ENCODE results near the gene EAF2. TPM values are rescaled to one million over a fixed set of nuclear protein-coding genes. Genes with fewer than 3 reads are reported as not detected.

EAF2 gene
- total RNA-seq, result 1 to 10 TPM in 3 of 4 donors, not detected in 1; 1.3 to 4.5 (median 1.4) TPM

DNA sequence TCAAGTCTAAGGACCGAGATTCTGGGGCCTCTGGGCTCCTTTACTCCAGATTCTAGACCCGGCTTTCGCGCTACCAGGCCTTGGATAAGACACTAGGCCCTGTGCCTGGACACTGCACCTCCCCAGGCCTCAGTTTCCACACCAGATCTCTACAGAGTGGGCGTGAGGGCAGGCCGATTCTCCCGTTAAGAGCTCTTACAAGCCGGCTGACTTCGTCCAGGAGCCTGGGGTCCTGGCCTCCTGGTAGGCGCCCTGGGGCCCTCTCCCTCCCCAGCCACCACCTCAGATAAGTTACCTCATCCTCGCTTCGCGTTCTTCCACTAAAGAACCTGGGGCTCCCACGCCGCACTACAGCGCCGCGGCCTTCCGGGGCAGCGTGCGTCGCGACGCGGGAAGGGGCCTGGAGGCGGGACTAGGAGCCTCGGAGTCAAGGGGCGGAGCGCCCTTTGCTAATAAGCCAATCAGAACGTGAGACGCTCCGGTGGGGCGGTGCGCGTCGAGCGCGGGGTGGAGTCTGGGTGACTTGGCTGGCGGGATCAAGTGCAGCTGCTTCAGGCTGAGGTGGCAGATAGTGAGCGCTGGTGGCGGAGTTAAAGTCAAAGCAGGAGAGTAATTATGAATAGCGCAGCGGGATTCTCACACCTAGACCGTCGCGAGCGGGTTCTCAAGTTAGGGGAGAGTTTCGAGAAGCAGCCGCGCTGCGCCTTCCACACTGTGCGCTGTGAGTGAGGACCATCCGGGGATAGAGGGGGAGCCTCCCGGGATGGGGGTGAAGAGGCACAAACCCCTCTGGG, at the start of gene EAF2, which contains the start of gene IQCB1:
TSS of gene EAF2 (plus strand) at position 539 of the 794 bp plus-strand sequence. CDS start at position 616, 77 bp downstream.
TSS of gene IQCB1 (minus strand) at position 390 of the 794 bp plus-strand sequence. CDS start 6,100 bp downstream, outside the sequence.
- TF ChIP-seq, protein P1, sequence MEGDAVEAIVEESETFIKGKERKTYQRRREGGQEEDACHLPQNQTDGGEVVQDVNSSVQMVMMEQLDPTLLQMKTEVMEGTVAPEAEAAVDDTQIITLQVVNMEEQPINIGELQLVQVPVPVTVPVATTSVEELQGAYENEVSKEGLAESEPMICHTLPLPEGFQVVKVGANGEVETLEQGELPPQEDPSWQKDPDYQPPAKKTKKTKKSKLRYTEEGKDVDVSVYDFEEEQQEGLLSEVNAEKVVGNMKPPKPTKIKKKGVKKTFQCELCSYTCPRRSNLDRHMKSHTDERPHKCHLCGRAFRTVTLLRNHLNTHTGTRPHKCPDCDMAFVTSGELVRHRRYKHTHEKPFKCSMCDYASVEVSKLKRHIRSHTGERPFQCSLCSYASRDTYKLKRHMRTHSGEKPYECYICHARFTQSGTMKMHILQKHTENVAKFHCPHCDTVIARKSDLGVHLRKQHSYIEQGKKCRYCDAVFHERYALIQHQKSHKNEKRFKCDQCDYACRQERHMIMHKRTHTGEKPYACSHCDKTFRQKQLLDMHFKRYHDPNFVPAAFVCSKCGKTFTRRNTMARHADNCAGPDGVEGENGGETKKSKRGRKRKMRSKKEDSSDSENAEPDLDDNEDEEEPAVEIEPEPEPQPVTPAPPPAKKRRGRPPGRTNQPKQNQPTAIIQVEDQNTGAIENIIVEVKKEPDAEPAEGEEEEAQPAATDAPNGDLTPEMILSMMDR (IDR thresholded peaks at IDR 0.05), result no peak
- TF ChIP-seq POLR2A (IDR thresholded peaks at IDR 0.05), result no peak
- 0% methylated on average over 46 to 54 of the region's 54 CpGs for WGBS, 2 donors

DNA sequence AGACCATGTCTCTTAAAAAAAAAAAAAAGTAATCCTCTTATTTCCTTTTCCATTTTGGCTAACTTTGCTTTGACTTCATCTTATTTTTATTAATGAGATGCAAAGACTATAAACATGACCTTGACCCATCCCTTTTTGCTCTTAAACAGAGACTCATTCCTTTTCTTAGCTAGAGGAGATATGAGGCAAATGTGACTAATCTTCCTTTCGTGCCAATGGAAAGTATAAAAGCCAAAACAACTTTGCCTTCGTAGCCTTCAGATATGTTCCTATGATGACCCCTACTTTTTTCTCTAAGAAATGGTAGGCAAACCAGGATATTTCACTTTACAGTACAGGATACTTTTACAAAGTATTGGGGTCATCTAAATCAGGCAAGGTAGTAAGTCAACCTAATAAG, 48.5 kb upstream of the EAF2 start:
- H3K4me3 ChIP-seq (ENCODE audit: low read depth, poor library complexity, severe bottlenecking), result no peak overlapping the region
- no peak for DNase-seq (ENCODE audit: low spot score in 2 of 2)
- 66 to 76% methylated on average over 2 of the region's 2 CpGs for WGBS, 2 donors
- TF ChIP-seq POLR2A (IDR thresholded peaks at IDR 0.05), result no peak
- TF ChIP-seq, protein P1 (IDR thresholded peaks at IDR 0.05), result no peak
- intact Hi-C loops (cut with DNase I; ENCODE audit: low total_unique reads), result no loop called here

More for the DNA sequence above, at the start of gene EAF2, which contains the start of gene IQCB1:
- peak within 1 kb of the TSS; percentile 64 for H3K4me3 ChIP-seq (ENCODE audit: low read depth, poor library complexity, severe bottlenecking)
- peak; percentile 94 to 99 for DNase-seq (ENCODE audit: low spot score in 2 of 2)
- intact Hi-C loops (cut with DNase I; ENCODE audit: low total_unique reads), result no loop called here

DNA sequence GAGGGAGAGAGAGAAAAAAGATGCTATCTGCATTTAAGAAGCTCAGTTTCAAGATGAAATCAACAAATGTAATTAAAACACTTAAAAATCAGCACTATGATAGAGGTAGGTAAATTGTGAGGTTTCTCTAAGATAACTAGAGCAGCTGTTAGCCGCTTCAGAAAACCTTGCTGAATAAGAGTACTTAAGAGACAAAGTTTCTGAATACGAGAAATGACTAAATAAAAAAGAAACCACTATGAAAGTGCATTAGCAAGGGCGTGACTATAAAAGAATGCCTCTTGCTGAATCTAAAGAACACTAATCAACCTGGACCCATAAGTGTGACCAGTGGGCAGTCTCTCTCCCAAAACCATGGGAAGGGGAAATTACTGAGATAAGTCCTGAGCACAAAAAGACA, 41.9 kb upstream of the EAF2 start:
- DNase-seq (ENCODE audit: low spot score in 2 of 2), result no peak
- 96 to 97% methylated on average over 3 of the region's 3 CpGs for WGBS, 2 donors
- no peak overlapping the region for H3K4me3 ChIP-seq (ENCODE audit: low read depth, poor library complexity, severe bottlenecking)
- intact Hi-C loops (cut with DNase I; ENCODE audit: low total_unique reads), result no loop called here
- TF ChIP-seq POLR2A (IDR thresholded peaks at IDR 0.05), result no peak
- TF ChIP-seq, protein P1 (IDR thresholded peaks at IDR 0.05), result no peak

DNA sequence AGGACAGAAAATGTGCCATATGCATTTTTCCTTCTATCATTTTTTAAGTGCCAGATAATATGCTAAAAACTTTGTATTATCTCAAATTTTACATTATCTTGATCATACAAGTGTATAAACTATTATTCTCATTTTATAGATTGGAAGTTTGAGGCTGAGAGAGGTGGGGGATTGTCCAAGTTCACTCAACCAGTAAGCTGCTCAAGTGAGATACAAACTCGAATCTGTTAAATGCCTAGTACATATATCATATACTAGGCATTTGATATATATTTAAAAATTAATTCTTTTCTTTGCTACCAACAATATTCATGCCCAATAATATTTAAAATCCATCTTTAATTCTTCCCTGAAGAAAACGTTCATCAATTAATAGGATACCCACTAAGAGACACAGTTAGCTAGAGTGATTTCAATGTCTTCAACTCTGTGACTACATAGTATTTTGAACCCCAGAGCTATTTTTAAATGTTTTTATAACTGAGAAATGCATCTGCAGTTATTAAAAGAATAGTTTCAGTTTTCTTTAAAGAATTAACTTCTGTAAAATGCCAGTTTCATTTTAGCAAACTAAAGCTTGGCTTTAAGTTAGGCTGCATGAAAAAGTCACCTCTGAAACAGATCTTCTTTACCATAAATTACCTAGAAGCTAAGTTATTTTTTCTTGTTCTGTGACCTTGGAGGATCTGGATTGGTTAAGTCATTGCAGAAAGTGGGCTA, 40.6 kb upstream of the EAF2 start:
- TF ChIP-seq, protein P1 (IDR thresholded peaks at IDR 0.05), result no peak
- TF ChIP-seq POLR2A (IDR thresholded peaks at IDR 0.05), result no peak
- DNase-seq (ENCODE audit: low spot score in 2 of 2), result no peak
- H3K4me3 ChIP-seq (ENCODE audit: low read depth, poor library complexity, severe bottlenecking), result no peak overlapping the region
- 90 to 94% methylated on average over 2 of the region's 2 CpGs for WGBS, 2 donors
- intact Hi-C loops (cut with DNase I; ENCODE audit: low total_unique reads), result no loop called here

DNA sequence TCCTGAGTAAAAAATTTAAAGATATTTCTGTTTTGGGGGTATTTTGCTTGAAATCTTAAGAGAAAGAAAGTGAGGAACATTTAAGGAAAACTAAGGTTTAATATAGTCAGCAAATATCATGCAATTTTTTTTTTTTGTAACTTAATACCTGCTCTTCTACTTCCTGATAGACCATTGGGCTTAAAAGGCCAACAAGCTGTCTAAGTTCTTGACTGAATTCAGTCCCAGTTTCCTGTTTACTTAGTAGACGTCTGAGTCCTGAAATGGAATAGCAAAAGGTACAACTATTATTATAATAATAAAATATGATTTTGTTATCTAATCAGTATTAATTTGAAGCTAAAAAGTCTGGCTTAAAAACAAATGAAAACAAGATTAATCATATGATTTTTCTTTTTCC, 38.0 kb upstream of the EAF2 start:
- TF ChIP-seq, protein P1 (IDR thresholded peaks at IDR 0.05), result no peak
- TF ChIP-seq POLR2A (IDR thresholded peaks at IDR 0.05), result no peak
- DNase-seq (ENCODE audit: low spot score in 2 of 2), result no peak
- no peak overlapping the region for H3K4me3 ChIP-seq (ENCODE audit: low read depth, poor library complexity, severe bottlenecking)
- WGBS, 2 donors, result 84 to 90% methylated on average over 1 of the region's 1 CpG
- intact Hi-C loops (cut with DNase I; ENCODE audit: low total_unique reads), result no loop called here

Data from lower leg skin (tissue), 4 donors.